ENCODE results near the gene DCAF16. TPM values are rescaled to one million over a fixed set of nuclear protein-coding genes. Genes with fewer than 3 reads are reported as not detected.
"Not testable (repeated sequence)": the region's sequence is repeated elsewhere in the genome, so short reads cannot be mapped to it uniquely, and the experiment has no call there.

Gene DCAF16
- total RNA-seq, result 10 to 100 TPM; 39.8 to 43.0 TPM

DNA sequence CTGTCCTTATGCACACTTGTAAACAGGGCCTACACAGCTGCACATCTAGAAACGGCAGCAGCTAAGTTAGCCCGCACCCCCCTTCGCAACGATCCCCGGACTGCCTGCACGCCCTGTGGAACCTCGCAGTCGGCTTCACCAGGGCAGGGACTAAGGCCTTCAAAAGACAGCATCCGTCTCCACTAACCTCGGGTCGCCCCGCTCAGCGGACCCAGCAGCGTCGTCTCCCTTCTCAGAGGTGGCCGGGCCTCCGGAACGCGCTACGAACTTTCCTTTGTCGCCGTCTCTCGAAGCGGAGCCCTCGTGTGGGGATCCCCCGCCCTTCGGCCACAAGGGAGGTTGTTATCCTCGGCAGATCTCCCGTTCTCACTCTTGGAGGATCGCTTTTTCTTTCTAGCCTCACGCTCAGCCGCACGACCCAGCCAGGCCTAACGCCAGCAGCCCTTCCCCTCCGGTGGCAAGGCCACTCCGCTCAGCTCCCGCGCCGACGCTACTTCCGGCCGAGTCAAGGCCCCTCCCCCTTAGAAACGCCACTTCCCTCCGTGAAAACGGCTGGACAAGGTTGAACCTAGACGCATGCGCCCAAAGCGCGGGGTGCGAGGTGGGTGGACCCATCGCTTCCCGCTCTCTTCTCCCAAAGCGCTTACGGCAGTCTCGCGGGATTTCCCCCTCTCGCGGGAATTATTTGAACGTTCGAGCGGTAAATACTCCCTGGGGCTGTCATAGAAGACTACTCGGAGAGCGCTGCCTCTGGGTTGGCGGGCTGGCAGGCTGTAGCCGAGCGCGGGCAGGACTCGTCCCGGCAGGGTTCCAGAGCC lies at the start of gene DCAF16, which contains the start of gene NCAPG:
DCAF16 (minus strand) TSS at position 498 of the 818 bp plus-strand sequence. CDS start 6,616 bp downstream, outside the sequence.
NCAPG (plus strand) TSS at position 720 of the 818 bp plus-strand sequence. CDS start 99 bp downstream, outside the sequence.
- Mint-ChIP-seq H3K9me3 (no peaks in the 10 kb centered on the region), H3K27ac (peak within 1 kb of the TSS; percentile 98), H3K27me3 (no peaks in the 10 kb centered on the region), H3K4me3 (peak within 1 kb of the TSS; percentile 97), H3K4me1 (peaks cover 37% of the 10 kb centered on the region), H3K36me3 (peaks cover 46% of the 10 kb centered on the region)
- peak; percentile 98 for DNase-seq

- H3K27ac Mint-ChIP-seq, result no peak overlapping the region
- no peaks in the 10 kb centered on the region for H3K4me1 Mint-ChIP-seq
- peaks cover 28% of the 10 kb centered on the region for H3K36me3 Mint-ChIP-seq
- H3K9me3 Mint-ChIP-seq, result peaks cover 17% of the 10 kb centered on the region
- H3K4me3 Mint-ChIP-seq, result no peak overlapping the region
- no peak for DNase-seq
- H3K27me3 Mint-ChIP-seq, result no peaks in the 10 kb centered on the region
Observed at GRCh38 chr4:17859793-17860406, 49.3 kb upstream of the DCAF16 start.

GRCh38 chr4:17854036-17854435 lies 43.5 kb upstream of the DCAF16 start:
- no peaks in the 10 kb centered on the region for H3K27me3 Mint-ChIP-seq
- no peaks in the 10 kb centered on the region for H3K4me1 Mint-ChIP-seq
- peaks cover 4% of the 10 kb centered on the region for H3K36me3 Mint-ChIP-seq
- peaks cover 5% of the 10 kb centered on the region for H3K9me3 Mint-ChIP-seq
- no peak overlapping the region for H3K4me3 Mint-ChIP-seq
- H3K27ac Mint-ChIP-seq, result no peak overlapping the region
- DNase-seq, result no peak

GRCh38 chr4:17851959-17852358 lies 41.4 kb upstream of the DCAF16 start:
- Mint-ChIP-seq H3K4me3 (no peak overlapping the region), H3K4me1 (no peaks in the 10 kb centered on the region), H3K27me3 (no peaks in the 10 kb centered on the region), H3K36me3 (peaks cover 9% of the 10 kb centered on the region), H3K9me3 (no peaks in the 10 kb centered on the region), H3K27ac (no peak overlapping the region)
- DNase-seq, result no peak

DNA sequence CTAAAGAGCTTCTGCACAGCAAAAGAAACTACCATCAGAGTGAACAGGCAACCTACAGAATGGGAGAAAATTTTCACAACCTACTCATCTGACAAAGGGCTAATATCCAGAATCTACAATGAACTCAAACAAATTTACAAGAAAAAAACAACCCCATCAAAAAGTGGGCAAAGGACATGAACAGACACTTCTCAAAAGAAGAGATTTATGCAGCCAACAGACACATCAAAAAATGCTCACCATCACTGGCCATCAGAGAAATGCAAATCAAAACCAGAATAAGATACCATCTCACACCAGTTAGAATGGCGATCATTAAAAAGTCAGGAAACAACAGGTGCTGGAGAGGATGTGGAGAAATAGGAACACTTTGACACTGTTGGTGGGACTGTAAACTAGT lies 39.7 kb upstream of the DCAF16 start:
- H3K36me3 Mint-ChIP-seq, result peaks cover 16% of the 10 kb centered on the region
- H3K27me3 Mint-ChIP-seq, DNase-seq, H3K4me3 Mint-ChIP-seq, H3K9me3 Mint-ChIP-seq, H3K27ac Mint-ChIP-seq, H3K4me1 Mint-ChIP-seq: not testable (repeated sequence)

GRCh38 chr4:17846266-17846665 lies 35.7 kb upstream of the DCAF16 start:
- no peaks in the 10 kb centered on the region for H3K9me3 Mint-ChIP-seq

GRCh38 chr4:17823871-17824669 lies 13.5 kb upstream of the DCAF16 start:
- H3K9me3 Mint-ChIP-seq, result no peaks in the 10 kb centered on the region
- H3K4me1 Mint-ChIP-seq, result no peaks in the 10 kb centered on the region
- no peak overlapping the region for H3K4me3 Mint-ChIP-seq
- peaks cover 55% of the 10 kb centered on the region for H3K36me3 Mint-ChIP-seq
- H3K27ac Mint-ChIP-seq, result no peak overlapping the region
- peaks cover 5% of the 10 kb centered on the region for H3K27me3 Mint-ChIP-seq
- DNase-seq, result no peak

More at GRCh38 chr4:17846266-17846665, 35.7 kb upstream of the DCAF16 start:
- Mint-ChIP-seq H3K27ac (no peak overlapping the region), H3K4me3 (no peak overlapping the region), H3K4me1 (no peaks in the 10 kb centered on the region), H3K27me3 (no peaks in the 10 kb centered on the region), H3K36me3 (peaks cover 36% of the 10 kb centered on the region)
- DNase-seq, result no peak

DNA sequence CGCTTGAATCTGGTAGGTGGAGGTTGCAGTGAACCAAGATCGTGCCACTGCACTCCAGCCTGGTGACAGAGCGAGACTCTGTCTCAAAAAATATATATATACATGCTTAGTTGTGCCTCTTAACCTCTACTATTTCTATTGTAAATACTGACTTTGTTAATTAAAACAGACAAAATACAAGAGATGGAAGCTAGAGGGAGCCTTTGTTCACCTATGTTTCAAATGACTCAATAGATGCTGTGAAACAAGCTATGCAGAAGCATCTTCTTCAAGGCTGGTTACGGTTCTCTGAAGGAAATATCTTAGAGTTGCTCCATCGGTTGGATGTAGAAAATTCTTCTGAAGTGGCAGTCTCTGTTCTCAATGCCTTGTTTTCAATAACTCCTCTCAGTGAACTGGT lies 6.5 kb upstream of the DCAF16 start:
- H3K9me3 Mint-ChIP-seq, result no peaks in the 10 kb centered on the region
- H3K36me3 Mint-ChIP-seq, result peaks cover 55% of the 10 kb centered on the region
- no peak for DNase-seq
- no peak overlapping the region for H3K27ac Mint-ChIP-seq
- H3K27me3 Mint-ChIP-seq, result peaks cover 5% of the 10 kb centered on the region
- no peak overlapping the region for H3K4me3 Mint-ChIP-seq
- peaks cover 9% of the 10 kb centered on the region for H3K4me1 Mint-ChIP-seq

DNA sequence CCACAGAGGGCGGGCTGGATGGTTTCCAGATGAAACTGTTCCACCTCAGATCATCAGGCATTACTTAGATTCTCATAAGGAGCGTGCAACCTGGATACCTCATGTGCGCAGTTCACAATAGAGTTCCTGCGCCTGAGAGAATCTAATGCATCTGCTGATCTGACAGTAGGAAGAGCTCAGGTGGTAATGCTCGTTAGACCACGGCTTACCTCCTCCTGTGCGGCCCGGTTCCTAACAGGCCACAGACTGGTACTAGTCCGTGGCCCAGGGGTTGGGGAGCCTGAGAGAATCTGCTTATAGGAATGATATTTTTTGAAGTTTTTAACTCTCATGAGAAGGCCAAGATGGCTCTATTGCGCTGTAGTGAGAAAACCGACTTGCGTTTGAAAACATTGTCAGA lies 5.6 kb upstream of the DCAF16 start:
- Mint-ChIP-seq H3K27me3 (no peaks in the 10 kb centered on the region), H3K9me3 (no peaks in the 10 kb centered on the region), H3K27ac (no peak overlapping the region), H3K4me3 (no peak overlapping the region), H3K4me1 (peaks cover 9% of the 10 kb centered on the region), H3K36me3 (peaks cover 57% of the 10 kb centered on the region)
- no peak for DNase-seq

DNA sequence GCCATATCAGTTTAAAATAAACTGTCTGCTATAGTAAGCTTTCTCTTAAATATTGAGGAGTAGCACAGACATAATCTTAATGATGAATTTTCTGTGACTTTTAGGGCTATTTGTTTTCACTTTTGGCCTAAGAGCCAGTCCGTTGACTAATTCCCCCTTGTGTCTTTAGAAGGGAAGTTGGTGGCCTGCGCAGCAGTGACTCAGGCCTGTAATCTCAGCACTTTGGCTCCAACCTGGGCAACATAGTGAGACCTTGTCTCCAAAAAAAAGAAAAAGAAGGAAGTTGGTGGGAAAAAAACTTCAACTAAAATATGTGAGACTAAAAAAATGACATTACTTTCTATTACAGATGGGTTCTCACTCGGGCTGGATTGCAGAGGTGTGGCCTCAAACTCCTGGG lies 3.6 kb upstream of the DCAF16 start:
- H3K27ac Mint-ChIP-seq, result no peak overlapping the region
- H3K27me3 Mint-ChIP-seq, result no peaks in the 10 kb centered on the region
- DNase-seq, result no peak
- H3K36me3 Mint-ChIP-seq, result peaks cover 54% of the 10 kb centered on the region
- no peak overlapping the region for H3K4me3 Mint-ChIP-seq
- peaks cover 12% of the 10 kb centered on the region for H3K4me1 Mint-ChIP-seq
- H3K9me3 Mint-ChIP-seq, result no peaks in the 10 kb centered on the region

DNA sequence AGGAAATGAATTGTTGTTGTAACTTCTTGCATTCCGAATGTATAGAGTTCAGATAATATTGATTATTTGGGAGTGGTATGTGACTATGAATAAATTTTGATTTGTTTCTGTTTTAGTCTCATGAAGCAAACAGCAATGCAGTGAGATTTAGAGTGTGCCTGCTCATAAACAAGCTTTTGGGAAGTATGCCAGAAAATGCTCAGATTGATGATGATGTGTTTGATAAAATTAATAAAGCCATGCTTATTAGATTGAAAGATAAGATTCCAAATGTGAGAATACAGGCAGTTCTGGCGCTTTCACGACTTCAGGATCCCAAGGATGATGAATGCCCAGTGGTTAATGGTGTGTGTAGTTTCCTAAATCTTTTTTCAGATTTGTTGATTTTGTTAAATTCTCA lies 2.2 kb upstream of the DCAF16 start:
- no peak overlapping the region for H3K27ac Mint-ChIP-seq

GRCh38 chr4:17812125-17812524 lies 1.6 kb upstream of the DCAF16 start:
- Mint-ChIP-seq H3K36me3 (peaks cover 53% of the 10 kb centered on the region), H3K9me3 (no peaks in the 10 kb centered on the region), H3K4me3 (peak overlapping the region; percentile 97), H3K27me3 (no peaks in the 10 kb centered on the region), H3K4me1 (peaks cover 25% of the 10 kb centered on the region), H3K27ac (no peak overlapping the region)
- DNase-seq, result no peak

More for the DNA sequence above, 2.2 kb upstream of the DCAF16 start:
- no peak for DNase-seq
- peak overlapping the region; percentile 97 for H3K4me3 Mint-ChIP-seq
- H3K9me3 Mint-ChIP-seq, result no peaks in the 10 kb centered on the region
- H3K36me3 Mint-ChIP-seq, result peaks cover 54% of the 10 kb centered on the region
- no peaks in the 10 kb centered on the region for H3K27me3 Mint-ChIP-seq
- H3K4me1 Mint-ChIP-seq, result peaks cover 18% of the 10 kb centered on the region

DNA sequence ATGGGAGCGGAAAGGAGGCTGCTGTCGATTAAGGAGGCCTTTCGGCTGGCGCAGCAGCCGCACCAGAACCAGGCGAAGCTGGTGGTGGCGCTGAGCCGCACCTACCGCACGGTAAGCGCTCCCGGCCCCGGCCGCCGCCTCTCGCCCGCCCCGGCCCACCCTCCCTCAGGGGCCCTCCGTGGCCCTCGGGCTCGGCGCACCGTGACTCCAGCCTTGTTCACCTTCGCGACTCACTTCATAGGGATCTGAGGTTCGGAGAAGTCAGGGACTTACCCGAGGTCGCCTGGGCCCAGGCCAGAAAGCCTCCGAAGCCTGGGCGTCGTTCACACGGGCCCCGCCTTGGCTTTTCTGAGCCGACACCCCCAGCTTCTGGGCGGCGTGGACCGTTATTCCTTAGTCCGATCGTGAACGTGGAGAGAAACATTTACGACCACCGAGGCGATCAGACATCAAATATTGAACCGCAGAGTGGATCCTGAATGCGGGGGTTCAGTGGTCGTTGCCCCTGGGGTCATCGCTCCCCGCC lies 584 bp upstream of the DCAF16 start:
- Mint-ChIP-seq H3K36me3 (peaks cover 47% of the 10 kb centered on the region), H3K4me3 (peak overlapping the region; percentile 97), H3K9me3 (no peaks in the 10 kb centered on the region), H3K27me3 (no peaks in the 10 kb centered on the region), H3K27ac (peak overlapping the region; percentile 98), H3K4me1 (peaks cover 31% of the 10 kb centered on the region)
- DNase-seq, result no peak

DNA sequence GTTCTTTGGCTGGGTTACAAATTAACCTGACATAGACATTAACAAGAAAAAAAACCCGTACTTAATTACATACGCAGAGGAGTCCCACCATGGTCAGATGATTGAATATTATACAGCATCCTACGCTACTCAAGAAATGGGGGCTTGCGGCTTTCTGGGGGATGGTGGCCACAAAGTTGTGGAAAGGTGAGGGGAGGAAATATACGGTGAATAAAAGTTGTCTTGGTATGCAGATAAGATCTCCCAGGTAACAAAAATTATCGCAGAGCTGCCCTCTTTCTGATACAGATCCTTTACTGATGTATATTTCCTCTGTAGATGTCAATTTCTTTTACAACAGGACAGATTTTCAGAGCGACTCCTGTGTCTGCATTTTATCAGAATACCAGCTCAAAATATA lies 890 bp downstream of the DCAF16 start:
- Mint-ChIP-seq H3K27ac (peak overlapping the region; percentile 98), H3K4me1 (peaks cover 40% of the 10 kb centered on the region), H3K27me3 (no peaks in the 10 kb centered on the region), H3K9me3 (no peaks in the 10 kb centered on the region), H3K36me3 (peaks cover 46% of the 10 kb centered on the region), H3K4me3 (peak overlapping the region; percentile 97)
- DNase-seq, result peak; percentile 18

GRCh38 chr4:17807446-17807845 lies 3.1 kb downstream of the DCAF16 start:
- H3K27ac Mint-ChIP-seq, result no peak overlapping the region
- H3K9me3 Mint-ChIP-seq, result no peaks in the 10 kb centered on the region
- no peak for DNase-seq
- no peaks in the 10 kb centered on the region for H3K27me3 Mint-ChIP-seq
- peak overlapping the region; percentile 64 for H3K4me3 Mint-ChIP-seq
- H3K4me1 Mint-ChIP-seq, result peaks cover 47% of the 10 kb centered on the region
- H3K36me3 Mint-ChIP-seq, result peaks cover 47% of the 10 kb centered on the region
